Measurements from ENCODE around the gene FPR3. TPM values are rescaled to one million over a fixed set of nuclear protein-coding genes. Genes with fewer than 3 reads are reported as not detected.

The FPR3 gene
- polyA plus RNA-seq, 2 of the 4 experiments (the other 2 are of a cell fraction), result not detected

- POLR2A ChIA-PET, result no interaction called here
These were observed 2.5 kb downstream of the FPR3 start for GRCh38 chr19:51797480-51797879.

More at GRCh38 chr19:51797480-51797879, 2.5 kb downstream of the FPR3 start:
- no peak for DNase-seq (ENCODE audit: low read depth in 1 of 2, low spot score in 1 of 2)
- FAIRE-seq, result no peak
- CTCF ChIA-PET, result interaction anchor here (1.3 kb wide), 1 partner anchor 12 kb away, joined by 3 read pairs; no protein-coding TSS in a partner anchor
- Histone ChIP-seq H3K4me2 (no peak overlapping the region), H3K27ac (no peak overlapping the region), H3K4me1 (no peaks in the 10 kb centered on the region), H3K4me3 (no peak overlapping the region), H3K9me3 (peaks cover 54% of the 10 kb centered on the region)
- no peak for ATAC-seq
- TF ChIP-seq BCL3 (IDR thresholded peaks at IDR 0.05) (no peak), SREBF2 (IDR thresholded peaks at IDR 0.05) (no peak), RARB (CRISPR knock-in tag; IDR thresholded peaks at IDR 0.05) (no peak), CEBPB (IDR thresholded peaks at IDR 0.05) (no peak), CTCF (IDR thresholded peaks at IDR 0.05) (no peak), POLR2A (IDR thresholded peaks at IDR 0.05; ENCODE audit: low read length) (no peak), EHMT2 (IDR thresholded peaks at IDR 0.05; ENCODE audit: low read depth) (no peak), NFE2L2 (conservative IDR thresholded peaks at IDR 0.05; ENCODE audit: low read length) (no peak), MAX (IDR thresholded peaks at IDR 0.05) (no peak), HOXB13 (CRISPR knock-in tag; IDR thresholded peaks at IDR 0.05; ENCODE audit: low read depth) (no peak), RAD21 (conservative IDR thresholded peaks at IDR 0.05 in 1 of 2, IDR thresholded peaks at IDR 0.05 in 1 of 2) (no peak), RCOR1 (IDR thresholded peaks at IDR 0.05; ENCODE audit: low read depth, low read length) (no peak), ATOH8 (CRISPR knock-in tag; IDR thresholded peaks at IDR 0.05; ENCODE audit: low read depth) (no peak), PHF8 (IDR thresholded peaks at IDR 0.05; ENCODE audit: borderline replicate concordance, low read depth) (no peak), EHF (CRISPR knock-in tag; IDR thresholded peaks at IDR 0.05) (no peak), REST (IDR thresholded peaks at IDR 0.05) (no peak), CHD2 (IDR thresholded peaks at IDR 0.05; ENCODE audit: low read length, partially characterized antibody) (no peak)
- 2% methylated on average over 5 of the region's 5 CpGs for WGBS (ENCODE audit: missing lambda C conversion rate)

Data from A549 (cell line).